Kidney epithelial cell (primary cell): ENCODE measurements around the gene TMEM74B. TPM values are rescaled to one million over a fixed set of nuclear protein-coding genes. Genes with fewer than 3 reads are reported as not detected.
"Not testable (repeated sequence)": the region's sequence is repeated elsewhere in the genome, so short reads cannot be mapped to it uniquely, and the experiment has no call there.

Experiments
- DNase-seq: peaks from one replicate; pipeline ENCODE4 v3.0.0-alpha.2; 2010; ENCODE audit warnings: low read depth
- H3K27me3 ChIP-seq: 2 replicates; pipeline ENCODE4 v1.6.0; 2011; ENCODE audit warnings: low read length; ENCODE audit not compliant: control insufficient read depth, insufficient read depth
- H3K36me3 ChIP-seq: 2 replicates; pipeline ENCODE4 v1.5.1; 2011; ENCODE audit warnings: low read length; ENCODE audit not compliant: control insufficient read depth, insufficient read depth
- H3K4me3 ChIP-seq: 2 replicates; pipeline ENCODE4 v1.5.1; 2011; ENCODE audit warnings: low read depth, mild to moderate bottlenecking, control low read depth, low read length
- total RNA-seq: library from RNA; depleted of rRNA; stranded (reverse); fragments of >200 nt; gene quantifications from 2 replicates; pipeline ENCODE4 v1.2.3, GENCODE V29; 2015
- TF ChIP-seq, protein P1 (sequence below): IDR thresholded peaks from 2 replicates; pipeline ENCODE4 v1.5.1; 2011; ENCODE audit warnings: mild to moderate bottlenecking, moderate library complexity, low read length, control low read depth, inconsistent platforms; ENCODE audit not compliant: insufficient read depth, poor library complexity, severe bottlenecking

TMEM74B gene
- total RNA-seq, 1 donor from 2014 or later, result 4.5 TPM

DNA sequence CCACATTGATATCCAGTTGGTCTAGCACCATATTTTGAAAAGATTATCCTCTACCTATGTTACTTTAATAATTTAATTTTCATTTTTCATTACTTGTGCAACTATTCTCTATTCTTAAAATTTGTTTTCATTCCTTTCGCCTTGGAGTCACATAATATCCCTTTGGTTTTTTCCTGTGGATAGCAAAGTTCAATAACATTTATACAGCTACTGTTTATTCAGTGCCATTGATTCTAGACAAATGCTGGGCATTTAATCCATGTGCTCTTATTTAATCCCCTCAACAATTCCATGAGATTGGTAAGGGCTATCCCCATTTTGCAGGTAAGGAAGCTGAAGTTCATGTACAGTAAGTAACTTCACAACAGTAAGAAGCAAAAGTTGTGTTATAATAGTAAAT is 33.8 kb downstream of the TMEM74B start:
- H3K36me3 ChIP-seq, result peaks cover 1% of the 10 kb centered on the region
- TF ChIP-seq, protein P1, sequence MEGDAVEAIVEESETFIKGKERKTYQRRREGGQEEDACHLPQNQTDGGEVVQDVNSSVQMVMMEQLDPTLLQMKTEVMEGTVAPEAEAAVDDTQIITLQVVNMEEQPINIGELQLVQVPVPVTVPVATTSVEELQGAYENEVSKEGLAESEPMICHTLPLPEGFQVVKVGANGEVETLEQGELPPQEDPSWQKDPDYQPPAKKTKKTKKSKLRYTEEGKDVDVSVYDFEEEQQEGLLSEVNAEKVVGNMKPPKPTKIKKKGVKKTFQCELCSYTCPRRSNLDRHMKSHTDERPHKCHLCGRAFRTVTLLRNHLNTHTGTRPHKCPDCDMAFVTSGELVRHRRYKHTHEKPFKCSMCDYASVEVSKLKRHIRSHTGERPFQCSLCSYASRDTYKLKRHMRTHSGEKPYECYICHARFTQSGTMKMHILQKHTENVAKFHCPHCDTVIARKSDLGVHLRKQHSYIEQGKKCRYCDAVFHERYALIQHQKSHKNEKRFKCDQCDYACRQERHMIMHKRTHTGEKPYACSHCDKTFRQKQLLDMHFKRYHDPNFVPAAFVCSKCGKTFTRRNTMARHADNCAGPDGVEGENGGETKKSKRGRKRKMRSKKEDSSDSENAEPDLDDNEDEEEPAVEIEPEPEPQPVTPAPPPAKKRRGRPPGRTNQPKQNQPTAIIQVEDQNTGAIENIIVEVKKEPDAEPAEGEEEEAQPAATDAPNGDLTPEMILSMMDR, result no peak

DNA sequence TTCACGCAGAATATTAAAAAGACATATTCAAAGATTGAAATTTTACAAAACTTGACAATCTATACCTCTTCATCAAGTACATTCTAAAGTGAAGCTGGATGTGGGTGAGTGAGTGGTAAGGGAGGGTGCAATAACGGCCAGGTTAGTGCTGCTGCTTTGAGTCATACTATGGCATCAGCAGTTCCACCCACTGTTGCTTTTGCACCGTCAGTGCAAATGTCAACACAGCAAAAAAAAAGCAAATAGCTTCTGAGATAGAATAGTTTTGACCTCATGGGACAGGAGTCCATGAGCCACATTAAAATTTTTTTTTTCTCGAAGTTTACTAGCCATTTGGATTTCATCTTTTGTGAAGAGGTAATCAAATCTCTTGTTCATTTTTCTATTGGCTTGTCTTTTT is 34.6 kb downstream of the TMEM74B start:
- Histone ChIP-seq H3K4me3 (no peak overlapping the region), H3K27me3 (no peaks in the 10 kb centered on the region), H3K36me3 (peaks cover 1% of the 10 kb centered on the region)
- no peak for DNase-seq
- TF ChIP-seq, protein P1, result no peak

More for the DNA sequence above, 33.8 kb downstream of the TMEM74B start:
- no peaks in the 10 kb centered on the region for H3K27me3 ChIP-seq
- no peak overlapping the region for H3K4me3 ChIP-seq
- DNase-seq, result no peak

DNA sequence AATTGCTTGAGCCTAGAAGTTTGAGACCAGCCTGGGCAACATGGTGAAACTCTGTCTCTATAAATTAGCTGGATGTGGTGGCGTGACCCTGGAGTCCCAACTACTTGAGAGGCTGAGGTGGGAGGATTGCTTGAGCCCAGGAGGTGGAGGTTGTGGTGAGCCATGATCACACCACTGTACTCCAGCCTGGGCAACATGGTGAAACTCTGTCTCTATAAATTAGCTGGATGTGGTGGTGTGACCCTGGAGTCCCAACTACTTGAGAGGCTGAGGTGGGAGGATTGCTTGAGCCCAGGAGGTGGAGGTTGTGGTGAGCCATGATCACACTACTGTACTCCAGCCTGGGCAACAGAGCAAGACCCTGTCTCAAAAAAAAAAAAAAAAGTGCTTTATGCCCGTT is 35.0 kb downstream of the TMEM74B start:
- DNase-seq, H3K27me3 ChIP-seq, H3K36me3 ChIP-seq, H3K4me3 ChIP-seq: not testable (repeated sequence)

- DNase-seq, result no peak
- Histone ChIP-seq H3K27me3 (no peaks in the 10 kb centered on the region), H3K36me3 (no peaks in the 10 kb centered on the region), H3K4me3 (no peak overlapping the region)
- TF ChIP-seq, protein P1, result no peak
Observed at GRCh38 chr20:1146957-1147356, 37.8 kb downstream of the TMEM74B start.

DNA sequence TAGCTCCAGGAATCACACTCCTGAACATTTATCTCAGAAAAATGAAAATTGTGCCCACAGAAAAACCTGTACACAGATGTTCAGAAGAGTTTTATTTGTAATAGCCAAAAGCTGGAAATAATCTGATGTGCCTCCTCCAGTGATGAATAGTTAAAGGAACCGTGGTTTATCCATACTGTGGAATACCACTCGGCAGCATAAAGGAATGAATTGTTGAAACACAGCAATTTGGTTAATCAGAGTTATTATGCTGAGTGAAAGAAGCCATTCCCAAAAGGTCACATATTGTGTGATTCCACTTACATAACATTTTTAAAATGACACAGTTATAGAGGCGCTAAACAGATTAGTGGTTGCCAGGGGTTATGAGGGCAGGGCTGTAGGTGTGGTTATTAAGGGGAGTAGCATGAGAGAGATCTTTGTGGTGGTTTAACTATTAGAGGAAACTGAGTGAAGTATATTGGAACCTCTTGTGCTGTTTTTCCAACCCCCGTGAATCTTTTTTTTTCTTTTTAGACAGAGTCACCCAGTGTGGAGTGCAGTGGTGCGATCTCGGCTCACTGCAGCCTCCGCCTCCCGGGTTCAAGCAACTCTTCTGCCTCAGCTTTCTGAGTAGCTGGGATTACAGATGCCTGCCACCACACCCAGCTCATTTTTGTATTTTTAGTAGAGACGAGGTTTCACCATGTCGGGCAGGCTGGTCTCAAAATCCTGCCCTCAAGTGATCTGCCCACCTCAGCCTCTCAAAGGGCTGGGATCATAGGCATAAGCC is 40.2 kb downstream of the TMEM74B start:
- H3K36me3 ChIP-seq, result no peaks in the 10 kb centered on the region

GRCh38 chr20:1137236-1137635 is 47.5 kb downstream of the TMEM74B start:
- H3K27me3 ChIP-seq, result no peaks in the 10 kb centered on the region
- no peak overlapping the region for H3K4me3 ChIP-seq
- TF ChIP-seq, protein P1, result no peak
- DNase-seq, result no peak
- no peaks in the 10 kb centered on the region for H3K36me3 ChIP-seq

More for the DNA sequence above, 40.2 kb downstream of the TMEM74B start:
- TF ChIP-seq, protein P1, result no peak
- H3K4me3 ChIP-seq, result no peak overlapping the region
- no peaks in the 10 kb centered on the region for H3K27me3 ChIP-seq
- no peak for DNase-seq
